Heart left ventricle (tissue), 16 donors: ENCODE measurements around the gene CETN1. TPM values are rescaled to one million over a fixed set of nuclear protein-coding genes. Genes with fewer than 3 reads are reported as not detected.

Experiments used
- ATAC-seq, 4 donors: fragments of 200-7000 bp; cut with Tn5 transposase; one replicate each; pipeline ENCODE4 v1.9.1; 2020 to 2022; ENCODE audit warnings: moderate library complexity in 4 of 4, mild to moderate bottlenecking in 3 of 4, moderate number of reproducible peaks in 1 of 4
- DNase-seq, 5 donors: peaks; one replicate each; pipeline ENCODE4 v3.0.0-alpha.2; 2020
- H3K27ac ChIP-seq, 12 donors: fragments of 200-600 bp; sonication (generic) in 4 of 12; one replicate each; pipeline versions ENCODE4 v1.5.0 to v1.8.0; 2016 to 2022; ENCODE audit warnings: mild to moderate bottlenecking in 2 of 12
- H3K27me3 ChIP-seq, 9 donors: fragments of 200-600 bp; sonication (generic) in 2 of 9; one replicate each; pipeline versions ENCODE4 v1.5.1 to v1.8.0; 2016 to 2022; ENCODE audit warnings: mild to moderate bottlenecking in 3 of 9
- H3K36me3 ChIP-seq, 9 donors: fragments of 200-600 bp; sonication (generic) in 2 of 9; one replicate each; pipeline versions ENCODE4 v1.5.0 to v1.8.0; 2018 to 2022; ENCODE audit warnings: mild to moderate bottlenecking in 2 of 9
- H3K4me1 ChIP-seq, 12 donors: fragments of 200-600 bp; sonication (generic) in 4 of 12; one replicate each; pipeline versions ENCODE4 v1.5.0 to v1.8.0; 2016 to 2022; ENCODE audit warnings: mild to moderate bottlenecking in 3 of 12
- H3K4me3 ChIP-seq, 12 donors: fragments of 200-600 bp; sonication (generic) in 4 of 12; one replicate each; pipeline versions ENCODE4 v1.5.0 to v1.8.0; 2017 to 2022; ENCODE audit warnings: mild to moderate bottlenecking in 9 of 12, moderate library complexity in 4 of 12
- H3K9me3 ChIP-seq, 12 donors: fragments of 200-600 bp; sonication (generic) in 4 of 12; one replicate each; pipeline versions ENCODE4 v1.5.0 to v1.8.0; 2016 to 2022; ENCODE audit warnings: mild to moderate bottlenecking in 1 of 12
- POLR2A ChIP-seq, 2 donors: fragments of 450-650 bp; IDR thresholded peaks; one replicate each; pipeline ENCODE4 v1.6.1; 2017; ENCODE audit warnings: antibody characterized with exemption in 2 of 2, mild to moderate bottlenecking in 2 of 2, moderate library complexity in 2 of 2
- WGBS, 4 donors: extraction: QIAGEN DNeasy Blood & Tissue Kit in 2 of 4; methylation state at CpG; one replicate each; pipeline versions ENCODE4 v1.1.5 to v1.1.7; 2013 to 2018; 5-methylcytosine and 5-hydroxymethylcytosine counted together
- intact Hi-C, 10 donors: fragments of 100-400 bp; cut with DNase I; formaldehyde crosslinking; loops; one replicate each; pipeline versions ENCODE4 v1.11.1 to v1.14.2; 2022
- polyA plus RNA-seq, 2 donors: library from polyadenylated mRNA; stranded (reverse); fragments of 200-250 nt; gene quantifications; one replicate each; pipeline ENCODE4 v1.2.3, GENCODE V29; 2013
- total RNA-seq, 9 donors: library from RNA; depleted of rRNA in 2 of 9; stranded (reverse); fragments of >200 nt in 2 of 9; fragmentation: NEBNext Ultra II Directional in 3 of 9; extraction: Animal tissue kit (Norgen Biotek cat#: 25700) in 3 of 9; gene quantifications; one replicate each; pipeline versions ENCODE4 v1.1.0 to v1.2.4, GENCODE V29; 2016 to 2023
- TF ChIP-seq, protein P1 (sequence below), 12 donors: fragments of 200-600 bp; sonication (generic) in 4 of 12; IDR thresholded peaks; one replicate each; pipeline versions ENCODE4 v1.5.0 to v1.8.0; 2018 to 2022; ENCODE audit warnings: antibody characterized with exemption in 12 of 12, mild to moderate bottlenecking in 5 of 12
- donor health status: ischemic (EF 13 %, LVEDD 7.1; RV severe dilation, severe dysfunction).
- donor health status: healthy with polysubstance abuse.
- donor health status: DM: no; HTN: yes; CAD: no.
- donor health status: DM: no; HTN: no; CAD: no.
- donor health status: ischemic (EF 25% LVEDD 6.9; RV normal size, moderate dysfunction).
- donor health status: ischemic (EF 25% LVEDD 5.7; RV mildly dilated, moderate dysfunction).
- donor health status: healthy.
- donor health status: DM: yes; HTN: yes; CAD: no.
- donor health status: ischemic (EF 35%, LVEDD 5.7; RV mildly dilated, moderate dysfunction).
- donor health status: nonischemic (EF 11% LVEDD 7.7; RV severe dilation, severe dysfunction).
- donor health status: DM: yes; HTN: yes; CAD: no.
- donor health status: PGD.
- donor health status: ischemic (EF 29% LVEDD 5.4; RV normal size, mild dysfunction).
- donor health status: nonischemic (EF 23%, LVEDD 6.1; RV moderate dilation, normal function).

CETN1 gene
- total and polyA plus RNA-seq, 11 donors, result not detected

DNA sequence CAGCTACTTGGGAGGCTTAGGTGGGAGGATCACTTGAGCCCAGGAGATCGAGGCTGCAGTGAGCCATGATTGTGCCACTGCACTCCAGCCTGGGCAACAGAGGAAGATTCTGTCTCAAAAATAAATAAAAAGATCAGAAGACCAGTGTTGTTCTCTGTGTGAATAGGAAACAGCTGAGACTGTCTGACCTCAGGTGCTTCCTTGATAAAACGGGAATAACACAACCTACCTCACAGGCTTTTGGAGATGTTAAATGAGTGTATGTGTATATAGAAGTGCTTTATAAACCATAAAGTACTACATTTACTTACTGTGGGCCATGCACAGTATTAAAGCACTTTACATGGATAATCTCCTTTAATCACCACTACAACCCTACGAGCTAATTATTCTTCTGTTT, 9.9 kb upstream of the CETN1 start:
- DNase-seq (no peak), ATAC-seq (no peak)
- Histone ChIP-seq H3K27me3 (no peaks in the 10 kb centered on the region), H3K4me3 (no peak overlapping the region), H3K4me1 (peaks cover 0 to 18% (median 0%) of the 10 kb centered on the region in 12 donors), H3K27ac (no peak overlapping the region), H3K9me3 (no peaks in the 10 kb centered on the region), H3K36me3 (no peaks in the 10 kb centered on the region)
- intact Hi-C loops, result loop anchor here in 1 of 10 donors (10.0 kb wide), 1 partner anchor 95 kb away; no protein-coding TSS in a partner anchor
- WGBS, 4 donors, result 59 to 83% (median 70%) methylated on average over 3 of the region's 3 CpGs
- no peak for TF ChIP-seq POLR2A (IDR thresholded peaks at IDR 0.05)
- TF ChIP-seq, protein P1, sequence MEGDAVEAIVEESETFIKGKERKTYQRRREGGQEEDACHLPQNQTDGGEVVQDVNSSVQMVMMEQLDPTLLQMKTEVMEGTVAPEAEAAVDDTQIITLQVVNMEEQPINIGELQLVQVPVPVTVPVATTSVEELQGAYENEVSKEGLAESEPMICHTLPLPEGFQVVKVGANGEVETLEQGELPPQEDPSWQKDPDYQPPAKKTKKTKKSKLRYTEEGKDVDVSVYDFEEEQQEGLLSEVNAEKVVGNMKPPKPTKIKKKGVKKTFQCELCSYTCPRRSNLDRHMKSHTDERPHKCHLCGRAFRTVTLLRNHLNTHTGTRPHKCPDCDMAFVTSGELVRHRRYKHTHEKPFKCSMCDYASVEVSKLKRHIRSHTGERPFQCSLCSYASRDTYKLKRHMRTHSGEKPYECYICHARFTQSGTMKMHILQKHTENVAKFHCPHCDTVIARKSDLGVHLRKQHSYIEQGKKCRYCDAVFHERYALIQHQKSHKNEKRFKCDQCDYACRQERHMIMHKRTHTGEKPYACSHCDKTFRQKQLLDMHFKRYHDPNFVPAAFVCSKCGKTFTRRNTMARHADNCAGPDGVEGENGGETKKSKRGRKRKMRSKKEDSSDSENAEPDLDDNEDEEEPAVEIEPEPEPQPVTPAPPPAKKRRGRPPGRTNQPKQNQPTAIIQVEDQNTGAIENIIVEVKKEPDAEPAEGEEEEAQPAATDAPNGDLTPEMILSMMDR (IDR thresholded peaks at IDR 0.05), result no peak

DNA sequence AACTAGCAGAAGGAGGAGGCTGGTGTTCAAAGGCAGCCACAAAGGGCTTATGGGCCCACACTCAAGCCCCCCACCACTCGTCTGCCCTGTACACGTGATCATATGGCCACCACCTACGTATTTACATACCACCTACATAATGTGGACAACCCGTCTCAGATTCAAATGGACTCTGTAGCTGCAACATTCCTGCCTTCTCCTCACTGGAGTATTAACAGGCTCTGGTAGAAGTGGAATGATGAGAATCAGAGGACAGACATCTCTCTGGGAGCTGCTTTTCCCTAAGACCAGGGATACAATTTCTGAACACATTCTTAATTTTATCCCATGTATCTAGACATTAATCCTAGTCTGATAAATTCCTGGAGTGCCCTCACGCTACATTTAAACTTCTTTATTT, 9.5 kb upstream of the CETN1 start:
- intact Hi-C loops, result loop anchor here in 1 of 10 donors (10.0 kb wide), 1 partner anchor 96 kb away; no protein-coding TSS in a partner anchor
- no peak for TF ChIP-seq POLR2A (IDR thresholded peaks at IDR 0.05)
- TF ChIP-seq, protein P1 (IDR thresholded peaks at IDR 0.05), result no peak
- WGBS, 4 donors, result 62 to 82% (median 74%) methylated on average over 5 of the region's 5 CpGs

DNA sequence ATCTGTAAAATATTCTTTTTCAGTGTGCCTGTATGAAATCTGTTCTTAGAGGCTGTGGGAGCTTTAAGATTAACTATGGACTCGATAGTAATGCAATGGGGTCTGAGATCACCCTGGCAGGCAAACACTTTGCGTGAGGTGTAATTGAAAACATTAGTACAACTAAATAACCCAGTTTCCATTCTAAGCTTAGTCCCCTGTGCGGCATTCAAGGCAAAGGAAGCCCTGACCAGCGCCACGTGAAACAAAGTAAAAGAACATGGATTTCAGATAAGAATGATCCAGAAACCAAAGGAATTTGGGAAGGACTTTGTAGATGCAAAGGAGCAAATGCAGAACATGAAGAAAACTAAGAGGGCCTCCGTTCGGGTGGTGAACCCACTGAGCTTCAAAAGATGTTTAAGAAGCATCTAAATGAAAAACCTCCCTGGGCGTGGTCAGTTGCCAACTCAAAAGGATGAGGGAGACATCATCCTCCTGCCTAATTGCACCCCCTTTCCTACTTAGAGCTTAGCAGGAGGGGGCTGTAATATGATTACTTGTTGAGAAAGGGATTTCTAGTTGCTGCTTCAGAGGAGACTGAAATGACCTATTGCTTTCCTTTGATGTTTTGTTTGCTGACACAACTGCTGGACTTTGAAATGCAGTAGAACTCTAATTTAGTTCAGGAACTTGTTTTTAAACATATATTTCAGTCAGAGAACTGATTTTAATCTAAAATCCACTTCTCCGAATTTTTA, 7.9 kb upstream of the CETN1 start:
- Histone ChIP-seq H3K36me3 (no peaks in the 10 kb centered on the region), H3K9me3 (no peaks in the 10 kb centered on the region), H3K4me1 (peaks cover 0 to 19% (median 0%) of the 10 kb centered on the region in 12 donors), H3K27ac (no peak overlapping the region), H3K4me3 (no peak overlapping the region), H3K27me3 (no peaks in the 10 kb centered on the region)
- DNase-seq (no peak), ATAC-seq (no peak)
- intact Hi-C loops, result loop anchor here in 1 of 10 donors (10.0 kb wide), 1 partner anchor 97 kb away; no protein-coding TSS in a partner anchor
- 83 to 87% (median 86%) methylated on average over 9 of the region's 9 CpGs for WGBS, 4 donors
- TF ChIP-seq POLR2A (IDR thresholded peaks at IDR 0.05), result no peak
- TF ChIP-seq, protein P1 (IDR thresholded peaks at IDR 0.05), result no peak

More for the DNA sequence above, 9.5 kb upstream of the CETN1 start:
- Histone ChIP-seq H3K4me3 (no peak overlapping the region), H3K27me3 (no peaks in the 10 kb centered on the region), H3K4me1 (peaks cover 0 to 19% (median 0%) of the 10 kb centered on the region in 12 donors), H3K9me3 (no peaks in the 10 kb centered on the region), H3K27ac (no peak overlapping the region), H3K36me3 (no peaks in the 10 kb centered on the region)
- DNase-seq, result no peak
- ATAC-seq, result no peak

DNA sequence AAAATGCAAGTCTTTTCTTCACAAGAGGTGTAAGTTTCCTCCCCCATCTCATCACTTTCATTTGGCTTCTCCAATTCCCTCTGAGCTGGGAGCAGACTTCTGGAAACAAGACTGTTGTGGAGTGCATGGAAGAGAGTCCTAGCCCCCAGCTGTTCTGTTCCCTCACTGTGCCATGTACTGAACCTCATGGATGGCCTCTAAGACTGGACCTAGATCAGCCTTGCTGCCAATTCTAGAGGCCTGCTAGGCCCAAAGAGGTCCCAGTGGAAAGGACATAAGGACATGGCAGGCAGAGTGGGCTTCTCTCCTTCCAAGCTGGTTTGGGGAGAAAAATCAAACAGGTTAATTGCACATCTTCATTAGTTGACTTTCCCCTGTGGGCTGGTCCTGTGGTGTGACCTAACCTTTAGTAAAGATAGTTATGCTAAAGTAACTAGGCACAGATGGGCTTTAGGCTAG, 7.3 kb upstream of the CETN1 start:
- peaks cover 0 to 23% (median 0%) of the 10 kb centered on the region in 12 donors for H3K4me1 ChIP-seq
- ATAC-seq (no peak), DNase-seq (no peak)
- no peaks in the 10 kb centered on the region for H3K9me3 ChIP-seq
- intact Hi-C loops, result loop anchor here in 1 of 10 donors (10.0 kb wide), 1 partner anchor 98 kb away; no protein-coding TSS in a partner anchor
- no peak overlapping the region for H3K4me3 ChIP-seq
- H3K27ac ChIP-seq, result no peak overlapping the region
- TF ChIP-seq, protein P1 (IDR thresholded peaks at IDR 0.05), result no peak
- no peak for TF ChIP-seq POLR2A (IDR thresholded peaks at IDR 0.05)
- no peaks in the 10 kb centered on the region for H3K27me3 ChIP-seq
- H3K36me3 ChIP-seq, result no peaks in the 10 kb centered on the region
